ENCODE results near the gene TCL1A.
A peak's percentile ranks its signal among the peaks of the same experiment; 100 is the strongest.
"Not testable (repeated sequence)": the region's sequence is repeated elsewhere in the genome, so short reads cannot be mapped to it uniquely, and the experiment has no call there.

TCL1A gene

GRCh38 chr14:95756127-95756526 is 42.2 kb upstream of the TCL1A start:
- no peak overlapping the region for H3K4me3 ChIP-seq (ENCODE audit: low read depth, low read length)
- no peak for DNase-seq (ENCODE audit: low read depth)
- no peak for TF ChIP-seq CTCF (IDR thresholded peaks at IDR 0.05; ENCODE audit: low read depth, low read length, missing control alignments)

GRCh38 chr14:95741781-95742180 is 27.9 kb upstream of the TCL1A start:
- no peak overlapping the region for H3K4me3 ChIP-seq (ENCODE audit: low read depth, low read length)
- no peak for DNase-seq (ENCODE audit: low read depth)
- TF ChIP-seq CTCF (IDR thresholded peaks at IDR 0.05; ENCODE audit: low read depth, low read length, missing control alignments): no peak

GRCh38 chr14:95741038-95741490 is 27.1 kb upstream of the TCL1A start:
- H3K4me3 ChIP-seq (ENCODE audit: low read depth, low read length): no peak overlapping the region
- no peak for TF ChIP-seq CTCF (IDR thresholded peaks at IDR 0.05; ENCODE audit: low read depth, low read length, missing control alignments)
- no peak for DNase-seq (ENCODE audit: low read depth)

GRCh38 chr14:95739356-95739755 is 25.4 kb upstream of the TCL1A start:
- no peak overlapping the region for H3K4me3 ChIP-seq (ENCODE audit: low read depth, low read length)
- no peak for TF ChIP-seq CTCF (IDR thresholded peaks at IDR 0.05; ENCODE audit: low read depth, low read length, missing control alignments)
- DNase-seq (ENCODE audit: low read depth): no peak

- TF ChIP-seq CTCF (IDR thresholded peaks at IDR 0.05; ENCODE audit: low read depth, low read length, missing control alignments): no peak
- no peak overlapping the region for H3K4me3 ChIP-seq (ENCODE audit: low read depth, low read length)
- no peak for DNase-seq (ENCODE audit: low read depth)
Observed at GRCh38 chr14:95733212-95733611, 19.3 kb upstream of the TCL1A start.

GRCh38 chr14:95730126-95730525 is 16.2 kb upstream of the TCL1A start:
- H3K4me3 ChIP-seq (ENCODE audit: low read depth, low read length): no peak overlapping the region
- TF ChIP-seq CTCF (IDR thresholded peaks at IDR 0.05; ENCODE audit: low read depth, low read length, missing control alignments): no peak
- no peak for DNase-seq (ENCODE audit: low read depth)

- DNase-seq (ENCODE audit: low read depth): peak; percentile 54
- not testable (repeated sequence) for H3K4me3 ChIP-seq (ENCODE audit: low read depth, low read length)
Observed at GRCh38 chr14:95729402-95730028, 15.6 kb upstream of the TCL1A start.

Data from GM12864 (cell line).